Astrocyte of the cerebellum (primary cell): ENCODE results near the gene XRN1.

ENCODE experiments used
- DNase-seq: peaks from one replicate; pipeline ENCODE4 v3.0.0-alpha.2; 2011; ENCODE audit warnings: low read depth
- H3K4me3 ChIP-seq: 2 replicates; pipeline ENCODE4 v1.5.1; 2011; ENCODE audit warnings: mild to moderate bottlenecking, low read depth, low read length, moderate library complexity
- CTCF ChIP-seq: IDR thresholded peaks from 2 replicates; pipeline ENCODE4 v1.5.1; 2012; ENCODE audit warnings: low read length, low read depth, moderate library complexity, mild to moderate bottlenecking; ENCODE audit errors: missing control alignments
- in situ Hi-C: cut with HindIII; loops from 2 replicates; pipeline ENCODE4 v1.10.0; 2017; ENCODE audit warnings: low sequenced_read_pairs

The XRN1 gene

GRCh38 chr3:142273501-142273900 lies 174.3 kb downstream of the XRN1 start:
- DNase-seq: no peak
- H3K4me3 ChIP-seq: no peak overlapping the region
- in situ Hi-C loops: no loop called here
- TF ChIP-seq CTCF: no peak

- in situ Hi-C loops: no loop called here
- H3K4me3 ChIP-seq: no peak overlapping the region
- no peak for DNase-seq
- TF ChIP-seq CTCF: no peak
Measured at GRCh38 chr3:142272200-142272891, 175.5 kb downstream of the XRN1 start.

GRCh38 chr3:142270407-142270806 lies 177.4 kb downstream of the XRN1 start:
- TF ChIP-seq CTCF: no peak
- in situ Hi-C loops: no loop called here
- H3K4me3 ChIP-seq: no peak overlapping the region
- DNase-seq: no peak

GRCh38 chr3:142269767-142270166 lies 178.1 kb downstream of the XRN1 start:
- in situ Hi-C loops: no loop called here
- H3K4me3 ChIP-seq: no peak overlapping the region
- DNase-seq: no peak
- TF ChIP-seq CTCF: no peak

GRCh38 chr3:142268426-142268825 lies 179.4 kb downstream of the XRN1 start:
- DNase-seq: no peak
- no peak for TF ChIP-seq CTCF
- no peak overlapping the region for H3K4me3 ChIP-seq
- in situ Hi-C loops: no loop called here

- in situ Hi-C loops: no loop called here
- no peak for TF ChIP-seq CTCF
- H3K4me3 ChIP-seq: no peak overlapping the region
- no peak for DNase-seq
Measured at GRCh38 chr3:142267269-142267668, 180.6 kb downstream of the XRN1 start.

GRCh38 chr3:142263112-142263511 lies 184.7 kb downstream of the XRN1 start:
- H3K4me3 ChIP-seq: no peak overlapping the region
- TF ChIP-seq CTCF: no peak
- no peak for DNase-seq
- in situ Hi-C loops: no loop called here
